Fibroblast of lung (primary cell): ENCODE results near the gene RTTN. TPM values are rescaled to one million over a fixed set of nuclear protein-coding genes. Genes with fewer than 3 reads are reported as not detected.

Experiments used
- DNase-seq, 2 donors: peaks; one replicate each; pipeline versions ENCODE4 v3.0.0 to v3.0.0-alpha.2; 2010; ENCODE audit warnings: low read depth in 2 of 2
- H2AFZ ChIP-seq: 2 replicates; pipeline ENCODE4 v1.5.1; 2012; ENCODE audit warnings: low read length, control low read depth, inconsistent platforms
- H3K27ac ChIP-seq: 2 replicates; pipeline ENCODE4 v1.5.1; 2011; ENCODE audit warnings: low read length, control low read depth; ENCODE audit not compliant: insufficient read depth
- H3K27me3 ChIP-seq: 2 replicates; pipeline ENCODE4 v1.5.1; 2011; ENCODE audit warnings: mild to moderate bottlenecking, low read length; ENCODE audit not compliant: control insufficient read depth, insufficient read depth
- H3K36me3 ChIP-seq: 2 replicates; pipeline ENCODE4 v1.5.1; 2011; ENCODE audit warnings: low read length; ENCODE audit not compliant: control insufficient read depth, insufficient read depth
- H3K4me1 ChIP-seq: 2 replicates; pipeline ENCODE4 v1.5.1; 2011; ENCODE audit warnings: low read length; ENCODE audit not compliant: control insufficient read depth, insufficient read depth; ENCODE audit errors: extremely low read depth
- H3K4me2 ChIP-seq: 2 replicates; pipeline ENCODE4 v1.5.1; 2011; ENCODE audit warnings: low read length, control low read depth; ENCODE audit not compliant: insufficient read depth; ENCODE audit errors: extremely low read depth
- H3K4me3 ChIP-seq, 4 experiments: fragments of 200-600 bp in 1 of 4; sonication (generic) in 1 of 4; replicated peaks in 1 of 4; 2 replicates each; pipeline ENCODE4 v1.5.1; 2011 to 2016; ENCODE audit warnings: low read length in 4 of 4, low read depth in 3 of 4, mild to moderate bottlenecking in 3 of 4, control low read depth in 2 of 4, inconsistent platforms in 1 of 4, mixed read lengths in 1 of 4; ENCODE audit not compliant: insufficient read depth in 1 of 4; ENCODE audit errors: control extremely low read depth in 1 of 4
- H3K79me2 ChIP-seq: 2 replicates; pipeline ENCODE4 v1.5.1; 2012; ENCODE audit warnings: mild to moderate bottlenecking, low read length, inconsistent platforms; ENCODE audit not compliant: control insufficient read depth, insufficient read depth
- H3K9ac ChIP-seq: 2 replicates; pipeline ENCODE4 v1.5.1; 2011; ENCODE audit warnings: mild to moderate bottlenecking, low read length, control low read depth; ENCODE audit not compliant: insufficient read depth
- H3K9me3 ChIP-seq: 2 replicates; pipeline ENCODE4 v1.5.1; 2012; ENCODE audit warnings: low read depth, low read length; ENCODE audit not compliant: control insufficient read depth, insufficient read depth
- H4K20me1 ChIP-seq: 2 replicates; pipeline ENCODE4 v1.5.1; 2011; ENCODE audit warnings: low read length; ENCODE audit not compliant: control insufficient read depth, insufficient read depth; ENCODE audit errors: extremely low read depth
- EZH2 ChIP-seq: IDR thresholded peaks from 2 replicates; pipeline ENCODE4 v1.5.1; 2012; ENCODE audit warnings: low read length, control low read depth, mild to moderate bottlenecking; ENCODE audit errors: missing control alignments
- polyA plus RNA-seq, 2 donors: library from polyadenylated mRNA; depleted of rRNA in 1 of 2; stranded (reverse) in 1 of 2; unstranded in 1 of 2; fragments of >200 nt; gene quantifications; 2 replicates each; pipeline ENCODE4 v1.2.1, GENCODE V29; 2011 to 2012; ENCODE audit warnings: missing spikeins in 1 of 2
- total RNA-seq: library from RNA; depleted of rRNA; stranded (reverse); fragments of >200 nt; gene quantifications from 2 replicates; pipeline ENCODE4 v1.2.1, GENCODE V29; 2014
- TF ChIP-seq, protein P1 (sequence below), 2 donors: IDR thresholded peaks in 1 of 2; conservative IDR thresholded peaks in 1 of 2; 1 replicate in 1 of 2; 2 replicates in 1 of 2; pipeline ENCODE4 v1.5.1; 2011 to 2012; ENCODE audit warnings: low read length in 2 of 2, control low read depth in 1 of 2, inconsistent platforms in 1 of 2, low read depth in 1 of 2, mild to moderate bottlenecking in 1 of 2

Gene RTTN
- total and polyA plus RNA-seq, 2 donors (not counting 1 experiment from before 2014, with no cell fraction given): 5.4 to 19.0 TPM

DNA sequence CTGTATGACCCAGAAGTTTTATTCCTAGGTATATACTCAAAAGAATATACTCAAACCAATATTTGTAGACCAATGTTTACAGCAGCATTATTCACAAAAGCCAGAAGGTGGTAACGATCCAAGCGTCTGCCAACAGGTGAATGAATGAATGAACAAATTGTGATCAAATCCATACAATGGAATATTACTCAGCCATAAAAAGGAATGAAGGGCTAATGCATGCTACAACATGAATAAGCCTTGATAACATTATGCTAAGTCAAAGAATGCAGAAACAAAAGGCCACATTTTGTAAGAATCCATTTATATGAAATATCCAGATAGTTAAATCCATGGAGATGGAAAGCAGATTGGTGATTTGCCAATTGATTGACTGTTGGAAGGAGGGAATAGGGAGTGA is 252.3 kb downstream of the RTTN start:
- H3K4me3 ChIP-seq: no peak overlapping the region
- no peaks in the 10 kb centered on the region for H3K9me3 ChIP-seq
- H3K27me3 ChIP-seq: no peaks in the 10 kb centered on the region
- DNase-seq: no peak
- no peaks in the 10 kb centered on the region for H3K36me3 ChIP-seq
- no peak overlapping the region for H3K4me2 ChIP-seq
- H3K9ac ChIP-seq: no peak overlapping the region
- no peaks in the 10 kb centered on the region for H4K20me1 ChIP-seq
- no peaks in the 10 kb centered on the region for H3K79me2 ChIP-seq
- H3K27ac ChIP-seq: no peak overlapping the region
- peaks cover 2% of the 10 kb centered on the region for H3K4me1 ChIP-seq
- H2AFZ ChIP-seq: no peak overlapping the region
- TF ChIP-seq EZH2: no peak
- TF ChIP-seq, protein P1, sequence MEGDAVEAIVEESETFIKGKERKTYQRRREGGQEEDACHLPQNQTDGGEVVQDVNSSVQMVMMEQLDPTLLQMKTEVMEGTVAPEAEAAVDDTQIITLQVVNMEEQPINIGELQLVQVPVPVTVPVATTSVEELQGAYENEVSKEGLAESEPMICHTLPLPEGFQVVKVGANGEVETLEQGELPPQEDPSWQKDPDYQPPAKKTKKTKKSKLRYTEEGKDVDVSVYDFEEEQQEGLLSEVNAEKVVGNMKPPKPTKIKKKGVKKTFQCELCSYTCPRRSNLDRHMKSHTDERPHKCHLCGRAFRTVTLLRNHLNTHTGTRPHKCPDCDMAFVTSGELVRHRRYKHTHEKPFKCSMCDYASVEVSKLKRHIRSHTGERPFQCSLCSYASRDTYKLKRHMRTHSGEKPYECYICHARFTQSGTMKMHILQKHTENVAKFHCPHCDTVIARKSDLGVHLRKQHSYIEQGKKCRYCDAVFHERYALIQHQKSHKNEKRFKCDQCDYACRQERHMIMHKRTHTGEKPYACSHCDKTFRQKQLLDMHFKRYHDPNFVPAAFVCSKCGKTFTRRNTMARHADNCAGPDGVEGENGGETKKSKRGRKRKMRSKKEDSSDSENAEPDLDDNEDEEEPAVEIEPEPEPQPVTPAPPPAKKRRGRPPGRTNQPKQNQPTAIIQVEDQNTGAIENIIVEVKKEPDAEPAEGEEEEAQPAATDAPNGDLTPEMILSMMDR (conservative IDR thresholded peaks at IDR 0.05 in 1 of 2, IDR thresholded peaks at IDR 0.05 in 1 of 2; ENCODE audit: low read depth in 1 of 2, low read length in 2 of 2): no peak

Other genes starting within 250 kb of the RTTN start
- 37.0 and 44.1 TPM in 2 replicates for gene SOCS6, start 83.4 kb upstream of the RTTN start, total RNA-seq
- 34.1 and 38.6 TPM in 2 replicates for gene SOCS6, start 83.4 kb upstream of the RTTN start, polyA plus RNA-seq